IPS-18c (cell line): ENCODE measurements around the gene ARHGEF12.

Source experiments
- H3K4me3 ChIP-seq: 2 replicates; pipeline ENCODE4 v1.7.0; 2013; ENCODE audit warnings: low read depth, mild to moderate bottlenecking, low read length, moderate library complexity; ENCODE audit not compliant: insufficient read depth
- H3K9me3 ChIP-seq: one replicate; pipeline ENCODE4 v1.6.1; 2013; ENCODE audit warnings: mild to moderate bottlenecking, low read length, moderate library complexity; ENCODE audit not compliant: control insufficient read depth, insufficient read depth

ARHGEF12 gene

GRCh38 chr11:120363436-120363835 is 27.2 kb downstream of the ARHGEF12 start:
- Histone ChIP-seq H3K4me3 (no peak overlapping the region), H3K9me3 (no peaks in the 10 kb centered on the region)

GRCh38 chr11:120365512-120365911 is 29.3 kb downstream of the ARHGEF12 start:
- Histone ChIP-seq H3K9me3 (no peaks in the 10 kb centered on the region), H3K4me3 (no peak overlapping the region)

GRCh38 chr11:120372296-120372695 is 36.1 kb downstream of the ARHGEF12 start:
- Histone ChIP-seq H3K4me3 (no peak overlapping the region), H3K9me3 (no peaks in the 10 kb centered on the region)

GRCh38 chr11:120375076-120375475 is 38.9 kb downstream of the ARHGEF12 start:
- Histone ChIP-seq H3K9me3 (no peaks in the 10 kb centered on the region), H3K4me3 (no peak overlapping the region)

GRCh38 chr11:120376547-120377182 is 40.5 kb downstream of the ARHGEF12 start:
- Histone ChIP-seq H3K4me3 (no peak overlapping the region), H3K9me3 (no peaks in the 10 kb centered on the region)

- no peak overlapping the region for H3K4me3 ChIP-seq
- no peaks in the 10 kb centered on the region for H3K9me3 ChIP-seq
These were observed 42.3 kb downstream of the ARHGEF12 start for GRCh38 chr11:120378474-120378873.

GRCh38 chr11:120381401-120381800 is 45.2 kb downstream of the ARHGEF12 start:
- no peak overlapping the region for H3K4me3 ChIP-seq
- H3K9me3 ChIP-seq, result no peaks in the 10 kb centered on the region

- Histone ChIP-seq H3K4me3 (no peak overlapping the region), H3K9me3 (no peaks in the 10 kb centered on the region)
These were observed 47.4 kb downstream of the ARHGEF12 start for GRCh38 chr11:120383518-120384155.

- Histone ChIP-seq H3K9me3 (no peaks in the 10 kb centered on the region), H3K4me3 (no peak overlapping the region)
These were observed 48.3 kb downstream of the ARHGEF12 start for GRCh38 chr11:120384476-120384875.

GRCh38 chr11:120385110-120385509 is 48.9 kb downstream of the ARHGEF12 start:
- H3K9me3 ChIP-seq, result no peaks in the 10 kb centered on the region
- H3K4me3 ChIP-seq, result no peak overlapping the region

GRCh38 chr11:120385655-120386054 is 49.4 kb downstream of the ARHGEF12 start:
- Histone ChIP-seq H3K4me3 (no peak overlapping the region), H3K9me3 (no peaks in the 10 kb centered on the region)

GRCh38 chr11:120386318-120386717 is 50.1 kb downstream of the ARHGEF12 start:
- Histone ChIP-seq H3K4me3 (no peak overlapping the region), H3K9me3 (no peaks in the 10 kb centered on the region)

GRCh38 chr11:120386774-120387371 is 50.7 kb downstream of the ARHGEF12 start:
- Histone ChIP-seq H3K4me3 (no peak overlapping the region), H3K9me3 (no peaks in the 10 kb centered on the region)

GRCh38 chr11:120388261-120388660 is 52.0 kb downstream of the ARHGEF12 start:
- Histone ChIP-seq H3K4me3 (no peak overlapping the region), H3K9me3 (no peaks in the 10 kb centered on the region)

GRCh38 chr11:120389693-120390584 is 53.7 kb downstream of the ARHGEF12 start:
- Histone ChIP-seq H3K4me3 (no peak overlapping the region), H3K9me3 (no peaks in the 10 kb centered on the region)

- Histone ChIP-seq H3K9me3 (no peaks in the 10 kb centered on the region), H3K4me3 (no peak overlapping the region)
These were observed 54.3 kb downstream of the ARHGEF12 start for GRCh38 chr11:120390585-120390922.

- H3K9me3 ChIP-seq, result no peaks in the 10 kb centered on the region
- no peak overlapping the region for H3K4me3 ChIP-seq
These were observed 55.1 kb downstream of the ARHGEF12 start for GRCh38 chr11:120391292-120391691.

- no peak overlapping the region for H3K4me3 ChIP-seq
- H3K9me3 ChIP-seq, result no peaks in the 10 kb centered on the region
These were observed 55.6 kb downstream of the ARHGEF12 start for GRCh38 chr11:120391854-120392253.
